GM21515 (cell line): ENCODE measurements around the gene GARRE1.
"Not testable (repeated sequence)": the region's sequence is repeated elsewhere in the genome, so short reads cannot be mapped to it uniquely, and the experiment has no call there.

Experiments used
- ATAC-seq: cut with Tn5 transposase; IDR thresholded peaks from one replicate; pipeline ENCODE4 v1.9.1; 2021; ENCODE audit not compliant: unreplicated experiment

GARRE1 gene

GRCh38 chr19:34256835-34257558, 2.6 kb downstream of the GARRE1 start:
- ATAC-seq = no peak

GRCh38 chr19:34257559-34257924, 3.2 kb downstream of the GARRE1 start:
- ATAC-seq = no peak

- no peak for ATAC-seq
Measured at GRCh38 chr19:34259367-34260095, 5.2 kb downstream of the GARRE1 start.

DNA sequence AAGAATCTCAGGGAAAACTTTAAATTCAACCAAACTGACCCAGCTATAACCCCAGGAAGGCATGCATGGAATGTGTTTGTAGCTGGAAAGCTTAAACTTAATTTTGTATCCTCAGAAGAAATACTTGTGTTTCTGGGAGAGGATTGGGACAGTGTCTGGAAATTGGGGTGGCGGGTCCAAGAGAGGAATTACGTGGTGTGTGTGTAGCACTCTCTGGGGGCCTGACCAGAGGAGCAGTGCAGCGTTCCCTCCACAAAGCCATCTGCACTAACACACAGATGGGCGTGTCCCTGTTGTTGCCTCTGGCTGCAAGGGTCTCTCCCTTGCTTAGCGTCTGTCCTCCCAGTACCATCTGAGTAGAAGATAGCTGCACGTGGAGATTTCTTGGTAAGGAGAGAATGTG, 6.4 kb downstream of the GARRE1 start:
- no peak for ATAC-seq

- ATAC-seq = no peak
Measured at GRCh38 chr19:34261334-34262109, 7.2 kb downstream of the GARRE1 start.

GRCh38 chr19:34263745-34264237, 9.4 kb downstream of the GARRE1 start:
- ATAC-seq = no peak

- ATAC-seq = no peak
Measured at GRCh38 chr19:34265221-34265650, 10.9 kb downstream of the GARRE1 start.

GRCh38 chr19:34269081-34269480, 14.7 kb downstream of the GARRE1 start:
- ATAC-seq = no peak

- ATAC-seq = no peak
Measured at GRCh38 chr19:34269489-34269888, 15.1 kb downstream of the GARRE1 start.

GRCh38 chr19:34269968-34270621, 15.7 kb downstream of the GARRE1 start:
- ATAC-seq = no peak

GRCh38 chr19:34273121-34273520, 18.8 kb downstream of the GARRE1 start:
- ATAC-seq = no peak

- ATAC-seq = no peak
Measured at GRCh38 chr19:34274284-34274826, 20.0 kb downstream of the GARRE1 start.

DNA sequence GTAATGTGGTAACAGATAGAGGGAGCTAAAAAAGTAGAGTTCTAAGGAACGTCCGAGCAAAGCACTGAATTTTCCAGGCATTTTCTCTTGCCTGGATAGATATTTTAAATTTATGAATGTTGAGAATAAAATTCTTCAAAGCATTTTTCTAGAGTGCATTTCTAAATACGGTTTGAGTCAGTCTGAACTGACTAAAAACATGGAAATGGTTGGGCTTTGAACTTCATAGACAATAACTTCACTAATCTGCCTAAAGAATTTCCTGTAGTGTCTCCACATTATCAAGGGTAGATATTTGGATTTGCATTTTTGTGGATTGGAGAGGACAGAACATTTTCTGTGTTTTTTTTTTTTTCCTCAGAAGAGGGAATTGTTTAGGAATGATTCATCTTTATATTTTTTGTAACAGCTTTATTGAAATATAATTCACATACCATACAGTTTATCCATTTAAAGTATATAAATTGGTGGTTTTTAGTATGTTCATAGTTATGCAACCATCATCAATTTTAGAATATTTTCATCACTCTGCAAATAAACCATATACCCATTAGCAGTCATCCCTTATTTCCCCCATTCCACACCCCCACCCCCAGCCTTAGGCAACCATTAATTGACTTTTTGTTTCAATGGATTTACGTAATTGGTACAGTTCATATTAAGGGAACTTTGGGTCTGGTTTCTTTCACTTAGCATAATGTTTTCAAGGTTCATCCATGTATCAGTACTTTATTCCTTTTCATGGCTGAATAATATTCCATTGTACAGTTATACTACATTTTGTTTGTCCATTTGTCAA, 20.7 kb downstream of the GARRE1 start:
- ATAC-seq = no peak

- no peak for ATAC-seq
Measured at GRCh38 chr19:34275705-34276104, 21.4 kb downstream of the GARRE1 start.

- no peak for ATAC-seq
Measured at GRCh38 chr19:34276614-34277013, 22.3 kb downstream of the GARRE1 start.

DNA sequence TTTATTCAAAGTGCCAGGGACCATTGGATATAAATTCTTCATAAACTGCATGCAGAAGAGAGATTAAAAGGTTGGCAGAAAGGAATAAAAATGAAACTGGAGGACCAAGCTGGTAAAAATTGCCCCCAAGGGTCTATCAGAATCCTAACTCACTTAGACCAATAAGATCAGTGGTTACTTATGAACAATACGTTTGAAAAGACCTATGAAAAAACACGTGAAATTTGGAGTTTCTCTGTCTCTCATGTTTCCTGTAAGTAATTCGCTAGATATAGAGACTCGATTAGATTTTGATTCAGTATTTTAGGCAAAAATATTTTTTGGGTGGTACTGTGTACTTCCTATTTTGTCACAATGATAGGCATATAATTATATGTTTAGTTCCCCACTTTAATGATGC, 22.9 kb downstream of the GARRE1 start:
- no peak for ATAC-seq

- no peak for ATAC-seq
Measured at GRCh38 chr19:34278783-34279182, 24.4 kb downstream of the GARRE1 start.

DNA sequence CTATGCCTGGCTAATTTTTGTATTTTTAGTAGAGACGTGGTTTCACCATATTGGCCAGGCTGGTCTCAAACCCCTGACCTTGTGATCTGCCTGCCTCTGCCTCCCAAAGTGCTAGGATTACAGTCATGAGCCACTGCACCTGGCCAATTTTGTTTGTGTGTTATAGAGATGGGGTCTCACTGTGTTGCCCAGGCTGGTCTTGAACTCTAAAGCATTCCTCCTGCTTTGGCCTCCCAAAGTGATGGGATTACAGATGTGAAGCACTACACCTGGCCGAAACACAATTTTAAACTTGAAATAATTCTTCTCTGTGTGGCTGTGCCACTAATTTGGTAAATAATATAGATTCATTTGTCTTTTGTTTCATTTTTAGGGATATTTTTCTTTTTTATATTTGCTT, 27.1 kb downstream of the GARRE1 start:
- not testable (repeated sequence) for ATAC-seq

- no peak for ATAC-seq
Measured at GRCh38 chr19:34282611-34283519, 28.5 kb downstream of the GARRE1 start.
